Measurements from ENCODE around the gene TSPAN11. TPM values are rescaled to one million over a fixed set of nuclear protein-coding genes. Genes with fewer than 3 reads are reported as not detected.

TSPAN11 gene
- total and polyA plus RNA-seq, 12 donors, result 0.30 to 6.2 (median 1.2) TPM

DNA sequence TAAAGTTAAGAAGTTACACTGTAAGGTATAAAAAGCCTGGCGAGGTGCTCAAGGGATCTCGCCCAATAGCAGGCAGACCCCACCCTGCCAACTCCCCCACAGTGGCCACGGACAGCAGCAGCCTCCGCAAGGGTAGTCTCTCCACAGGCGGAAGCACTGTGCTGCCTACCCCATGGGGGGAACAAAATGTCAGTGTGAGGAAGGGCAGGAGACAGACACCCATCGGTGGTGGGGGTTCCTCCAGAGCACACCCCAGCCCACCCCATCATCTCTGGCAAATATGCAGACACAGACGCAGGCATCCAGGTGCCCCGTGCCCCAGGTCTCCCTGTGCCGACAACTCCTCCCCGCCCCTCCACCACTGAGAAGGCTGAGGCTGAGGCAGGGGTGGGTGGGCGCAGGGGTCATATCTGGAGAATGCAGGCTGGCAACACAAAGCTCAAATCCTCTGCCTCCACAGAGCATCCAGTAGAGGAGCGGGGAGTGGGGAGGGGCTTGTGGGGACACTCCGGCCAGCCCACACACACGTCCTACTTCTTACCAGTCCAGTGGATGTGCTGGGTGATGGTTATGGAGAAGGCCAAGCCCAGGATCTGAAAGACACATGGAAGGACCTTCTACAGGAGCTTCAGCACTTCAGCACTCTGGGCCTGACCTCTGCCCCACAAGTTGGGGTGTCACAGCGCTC lies 78.9 kb downstream of the TSPAN11 start:
- Histone ChIP-seq H3K36me3 (replicated peaks in 1 of 2) (no peaks in the 10 kb centered on the region), H3K27me3 (no peaks in the 10 kb centered on the region), H3K4me3 (no peak overlapping the region), H3K27ac (no peak overlapping the region), H3K4me1 (replicated peaks in 1 of 2) (no peaks in the 10 kb centered on the region), H3K9me3 (replicated peaks in 1 of 3) (no peaks in the 10 kb centered on the region)
- WGBS, 4 donors, result 88 to 95% (median 93%) methylated on average over 7 to 15 of the region's 15 CpGs
- intact Hi-C loops (cut with DNase I), result no loop called here
- TF ChIP-seq POLR2A (IDR thresholded peaks at IDR 0.05), result no peak
- TF ChIP-seq, protein P1, sequence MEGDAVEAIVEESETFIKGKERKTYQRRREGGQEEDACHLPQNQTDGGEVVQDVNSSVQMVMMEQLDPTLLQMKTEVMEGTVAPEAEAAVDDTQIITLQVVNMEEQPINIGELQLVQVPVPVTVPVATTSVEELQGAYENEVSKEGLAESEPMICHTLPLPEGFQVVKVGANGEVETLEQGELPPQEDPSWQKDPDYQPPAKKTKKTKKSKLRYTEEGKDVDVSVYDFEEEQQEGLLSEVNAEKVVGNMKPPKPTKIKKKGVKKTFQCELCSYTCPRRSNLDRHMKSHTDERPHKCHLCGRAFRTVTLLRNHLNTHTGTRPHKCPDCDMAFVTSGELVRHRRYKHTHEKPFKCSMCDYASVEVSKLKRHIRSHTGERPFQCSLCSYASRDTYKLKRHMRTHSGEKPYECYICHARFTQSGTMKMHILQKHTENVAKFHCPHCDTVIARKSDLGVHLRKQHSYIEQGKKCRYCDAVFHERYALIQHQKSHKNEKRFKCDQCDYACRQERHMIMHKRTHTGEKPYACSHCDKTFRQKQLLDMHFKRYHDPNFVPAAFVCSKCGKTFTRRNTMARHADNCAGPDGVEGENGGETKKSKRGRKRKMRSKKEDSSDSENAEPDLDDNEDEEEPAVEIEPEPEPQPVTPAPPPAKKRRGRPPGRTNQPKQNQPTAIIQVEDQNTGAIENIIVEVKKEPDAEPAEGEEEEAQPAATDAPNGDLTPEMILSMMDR (IDR thresholded peaks at IDR 0.05), result no peak
- no peak for DNase-seq

DNA sequence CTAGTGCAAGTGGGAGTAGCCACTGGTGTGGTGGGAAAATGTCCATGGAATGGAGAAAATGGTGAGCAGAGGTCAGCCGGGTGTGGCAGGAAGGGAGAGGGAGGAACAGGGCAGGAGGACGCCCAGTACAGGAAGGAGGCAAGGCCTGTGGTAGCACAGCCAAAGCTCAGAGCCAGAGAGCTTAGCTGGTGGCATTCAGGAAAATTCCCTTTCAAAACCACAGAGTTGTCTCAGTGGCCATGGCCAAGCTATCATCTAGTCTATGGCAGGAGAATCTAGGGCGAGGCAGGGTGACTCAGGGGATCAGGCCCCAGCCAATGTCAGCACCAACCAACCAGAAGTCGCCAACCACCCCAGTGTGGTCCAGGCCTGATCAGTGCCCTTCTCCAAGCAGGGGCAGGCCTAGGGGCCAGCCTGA lies 79.4 kb downstream of the TSPAN11 start:
- DNase-seq, result no peak
- no peaks in the 10 kb centered on the region for H3K27me3 ChIP-seq
- no peaks in the 10 kb centered on the region for H3K36me3 ChIP-seq (replicated peaks in 1 of 2)
- H3K27ac ChIP-seq, result no peak overlapping the region
- intact Hi-C loops (cut with DNase I), result no loop called here
- no peaks in the 10 kb centered on the region for H3K4me1 ChIP-seq (replicated peaks in 1 of 2)
- no peaks in the 10 kb centered on the region for H3K9me3 ChIP-seq (replicated peaks in 1 of 3)
- 76 to 90% (median 87%) methylated on average over 4 of the region's 4 CpGs for WGBS, 4 donors
- TF ChIP-seq POLR2A (IDR thresholded peaks at IDR 0.05), result no peak
- TF ChIP-seq, protein P1 (IDR thresholded peaks at IDR 0.05), result no peak
- H3K4me3 ChIP-seq, result no peak overlapping the region

DNA sequence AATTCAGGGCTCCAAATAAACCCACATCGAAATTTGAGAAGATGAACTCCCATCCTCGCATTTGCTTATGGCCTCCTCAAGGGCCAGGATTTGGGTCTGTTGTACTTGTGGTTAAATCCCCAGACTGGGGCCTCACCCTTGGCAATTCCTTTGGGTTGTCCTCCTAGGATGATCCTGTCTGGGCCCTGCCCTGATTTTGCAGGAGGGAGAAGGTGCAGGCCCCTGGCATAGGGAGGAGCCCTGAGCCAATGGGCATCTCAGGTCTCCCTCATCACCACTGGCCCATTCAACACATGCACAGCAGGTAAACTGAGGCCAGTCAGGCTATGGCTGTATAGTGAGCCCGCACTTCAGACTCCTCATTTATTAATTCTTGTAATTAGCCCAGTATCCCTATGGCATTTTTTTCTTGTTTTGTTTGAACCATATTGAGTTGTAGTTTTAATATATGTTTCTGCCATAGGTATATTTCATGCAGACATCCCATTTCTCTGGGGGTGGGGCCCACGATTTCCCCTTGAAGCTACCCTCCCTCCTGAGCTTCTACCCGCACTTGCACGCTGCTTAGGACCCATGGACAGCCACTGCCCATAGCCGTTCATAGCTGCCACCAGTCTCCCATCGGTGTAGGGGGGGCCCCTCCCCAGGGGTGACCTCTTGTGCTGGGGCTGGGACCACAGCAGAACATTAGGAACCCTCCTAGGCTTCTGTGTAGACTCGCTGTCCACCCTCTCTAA lies 80.0 kb downstream of the TSPAN11 start:
- Histone ChIP-seq H3K4me1 (replicated peaks in 1 of 2) (no peaks in the 10 kb centered on the region), H3K36me3 (replicated peaks in 1 of 2) (no peaks in the 10 kb centered on the region), H3K27ac (no peak overlapping the region), H3K9me3 (replicated peaks in 1 of 3) (no peaks in the 10 kb centered on the region), H3K4me3 (no peak overlapping the region), H3K27me3 (no peaks in the 10 kb centered on the region)
- TF ChIP-seq, protein P1 (IDR thresholded peaks at IDR 0.05), result no peak
- TF ChIP-seq POLR2A (IDR thresholded peaks at IDR 0.05), result no peak
- no peak for DNase-seq
- 87 to 95% (median 92%) methylated on average over 9 of the region's 9 CpGs for WGBS, 4 donors
- intact Hi-C loops (cut with DNase I), result no loop called here

DNA sequence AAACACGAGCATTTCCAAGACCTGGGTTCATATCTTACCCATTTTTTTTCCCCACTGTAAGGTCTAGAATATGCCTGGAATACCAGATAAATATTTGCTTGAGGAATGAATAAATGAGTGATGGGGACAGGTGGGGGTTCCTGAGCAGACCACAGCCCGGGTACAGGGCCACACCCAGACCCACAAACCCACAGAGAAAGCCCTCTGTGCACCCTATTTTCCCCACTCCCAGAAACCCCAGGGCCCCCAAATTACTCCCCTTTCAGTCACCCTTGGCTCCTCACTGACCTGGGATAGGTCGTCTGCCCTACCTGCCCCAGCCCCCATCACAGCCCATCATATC lies 80.6 kb downstream of the TSPAN11 start:
- Histone ChIP-seq H3K36me3 (replicated peaks in 1 of 2) (no peaks in the 10 kb centered on the region), H3K9me3 (replicated peaks in 1 of 3) (no peaks in the 10 kb centered on the region), H3K27ac (no peak overlapping the region), H3K4me1 (replicated peaks in 1 of 2) (no peaks in the 10 kb centered on the region), H3K27me3 (no peaks in the 10 kb centered on the region), H3K4me3 (no peak overlapping the region)
- WGBS, 4 donors, result 74 to 92% (median 87%) methylated on average over 3 of the region's 3 CpGs
- no peak for TF ChIP-seq POLR2A (IDR thresholded peaks at IDR 0.05)
- TF ChIP-seq, protein P1 (IDR thresholded peaks at IDR 0.05), result no peak
- DNase-seq, result no peak
- intact Hi-C loops (cut with DNase I), result no loop called here

Data from adrenal gland (tissue), 12 donors.